SK-N-SH (cell line): Measurements from ENCODE around the gene UPK1A. TPM values are rescaled to one million over a fixed set of nuclear protein-coding genes. Genes with fewer than 3 reads are reported as not detected.

Experiments
- CTCF ChIA-PET: fragments of 300-600, 350-600 bp; formaldehyde crosslinking; extraction: SDS; loops from one replicate; lab custom pipeline; 2021; lab: Yijun Ruan, JAX
- POLR2A ChIA-PET: fragments of 350-600 bp; sonication (Branson Sonifier 250); formaldehyde crosslinking; extraction: SDS; loops from one replicate; lab custom pipeline; 2020; ENCODE audit warnings: antibody characterized with exemption, inconsistent platforms; lab: Yijun Ruan, JAX
- DNase-seq: peaks from one replicate; pipeline ENCODE4 v3.0.0; 2012
- H2AFZ ChIP-seq: fragments of 200-600 bp; sonication (generic); 2 replicates; pipeline ENCODE4 v1.8.1; 2016; ENCODE audit warnings: antibody characterized with exemption, mild to moderate bottlenecking, low read depth
- H3F3A ChIP-seq: fragments of 200-600 bp; sonication (generic); replicated peaks from 2 replicates; pipeline ENCODE3; 2016; ENCODE audit warnings: antibody characterized with exemption, mild to moderate bottlenecking; ENCODE audit not compliant: insufficient read depth
- H3K27ac ChIP-seq, 2 experiments: fragments of 200-500 bp in 1 of 2; fragments of 200-600 bp in 1 of 2; sonication (Bioruptor generic) in 1 of 2; sonication (generic), shearing (Covaris generic) in 1 of 2; 2 replicates each; pipeline versions ENCODE4 v1.5.1 to v1.6.1; 2014 to 2016; ENCODE audit warnings: low read depth in 2 of 2, inconsistent platforms in 1 of 2, low read length in 1 of 2, mild to moderate bottlenecking in 1 of 2, mixed read lengths in 1 of 2
- H3K27me3 ChIP-seq: fragments of 200-600 bp; sonication (generic), shearing (Covaris generic); 2 replicates; pipeline ENCODE4 v1.6.1; 2016; ENCODE audit warnings: mixed run types; ENCODE audit not compliant: insufficient read depth
- H3K36me3 ChIP-seq, 2 experiments: fragments of 200-500 bp in 1 of 2; fragments of 200-600 bp in 1 of 2; sonication (Bioruptor generic) in 1 of 2; sonication (generic) in 1 of 2; replicated peaks in 1 of 2; 2 replicates each; pipeline versions ENCODE3 to v1.5.1; 2014 to 2016; ENCODE audit warnings: low read length in 1 of 2, mild to moderate bottlenecking in 1 of 2; ENCODE audit not compliant: insufficient read depth in 2 of 2, control insufficient read depth in 1 of 2
- H3K4me1 ChIP-seq, 2 experiments: fragments of 200-500 bp in 1 of 2; fragments of 200-600 bp in 1 of 2; sonication (Bioruptor generic) in 1 of 2; sonication (generic), shearing (Covaris generic) in 1 of 2; 2 replicates each; pipeline versions ENCODE4 v1.5.1 to v1.6.1; 2014 to 2016; ENCODE audit warnings: low read depth in 1 of 2, low read length in 1 of 2, mixed run types in 1 of 2; ENCODE audit not compliant: insufficient read depth in 2 of 2, control insufficient read depth in 1 of 2
- H3K4me2 ChIP-seq: fragments of 200-600 bp; sonication (generic), shearing (Covaris generic); 2 replicates; pipeline ENCODE4 v1.6.1; 2017; ENCODE audit warnings: mixed run types
- H3K4me3 ChIP-seq, 2 experiments: fragments of 200-500 bp in 1 of 2; fragments of 200-600 bp in 1 of 2; sonication (Bioruptor generic) in 1 of 2; sonication (generic), shearing (Covaris generic) in 1 of 2; 2 replicates each; pipeline versions ENCODE4 v1.5.1 to v1.8.1; 2014 to 2016; ENCODE audit warnings: low read depth in 2 of 2, inconsistent platforms in 1 of 2, low read length in 1 of 2, mild to moderate bottlenecking in 1 of 2, mixed read lengths in 1 of 2, moderate library complexity in 1 of 2
- H3K79me2 ChIP-seq: fragments of 200-600 bp; sonication (generic); 2 replicates; pipeline ENCODE4 v1.8.1; 2017; ENCODE audit warnings: mild to moderate bottlenecking; ENCODE audit not compliant: insufficient read depth
- H3K9ac ChIP-seq: fragments of 200-600 bp; sonication (generic); 2 replicates; pipeline ENCODE4 v1.6.1; 2017; ENCODE audit warnings: mixed run types
- H3K9me2 ChIP-seq: fragments of 200-600 bp; sonication (generic); 2 replicates; pipeline ENCODE4 v1.6.1; 2017; ENCODE audit warnings: mixed run types
- H3K9me3 ChIP-seq: fragments of 200-600 bp; sonication (generic); 2 replicates; pipeline ENCODE4 v1.6.1; 2017; ENCODE audit warnings: mixed run types, mild to moderate bottlenecking, moderate library complexity
- H4K20me1 ChIP-seq: fragments of 200-600 bp; sonication (generic); 2 replicates; pipeline ENCODE4 v1.6.1; 2017; ENCODE audit warnings: mild to moderate bottlenecking, mixed run types; ENCODE audit not compliant: insufficient read depth
- CHD2 ChIP-seq: fragments of 150-350 bp; IDR thresholded peaks from 2 replicates; pipeline ENCODE4 v1.6.1; 2018; ENCODE audit warnings: low read length; ENCODE audit not compliant: partially characterized antibody
- EZH2phosphoT487 ChIP-seq: fragments of 200-600 bp; sonication (generic); IDR thresholded peaks from 2 replicates; pipeline ENCODE4 v1.6.1; 2017; ENCODE audit warnings: low read depth, mixed run types, mild to moderate bottlenecking, antibody characterized with exemption, moderate library complexity, borderline replicate concordance
- FOSL2 ChIP-seq: IDR thresholded peaks from 2 replicates; pipeline ENCODE4 v1.4.0; 2012; ENCODE audit warnings: low read depth, mild to moderate bottlenecking, moderate library complexity, borderline replicate concordance
- FOXJ3 ChIP-seq: sonication (generic); formaldehyde crosslinking; IDR thresholded peaks from 2 replicates; pipeline ENCODE4 v1.5.1; 2020; ENCODE audit warnings: mild to moderate bottlenecking, missing genetic modification reagents
- GABPA ChIP-seq: IDR thresholded peaks from 2 replicates; pipeline ENCODE4 v1.4.0; 2012; ENCODE audit warnings: low read depth, mild to moderate bottlenecking
- MEF2A ChIP-seq: IDR thresholded peaks from 2 replicates; pipeline ENCODE4 v1.4.0; 2012; ENCODE audit warnings: low read depth, borderline replicate concordance
- NFIC ChIP-seq: IDR thresholded peaks from 2 replicates; pipeline ENCODE4 v1.4.0; 2012; ENCODE audit warnings: borderline replicate concordance
- NRF1 ChIP-seq: IDR thresholded peaks from 2 replicates; pipeline ENCODE4 v1.6.1; 2012; ENCODE audit warnings: low read depth, mild to moderate bottlenecking, low read length
- PBX3 ChIP-seq: IDR thresholded peaks from 2 replicates; pipeline ENCODE4; 2012
- POLR2AphosphoS5 ChIP-seq: IDR thresholded peaks from 2 replicates; pipeline ENCODE4 v1.6.1; 2012; ENCODE audit warnings: low read depth, low read length
- RAD21 ChIP-seq: IDR thresholded peaks from 2 replicates; pipeline ENCODE4 v1.6.1; 2012; ENCODE audit warnings: mild to moderate bottlenecking, low read length
- RCOR1 ChIP-seq: fragments of 150-350 bp; IDR thresholded peaks from 2 replicates; pipeline ENCODE4 v1.6.1; 2017; ENCODE audit warnings: antibody characterized with exemption, low read length
- RFX5 ChIP-seq: IDR thresholded peaks from 2 replicates; pipeline ENCODE4 v1.6.1; 2012; ENCODE audit warnings: mild to moderate bottlenecking, improper control_type of control experiment, low read length
- SMC3 ChIP-seq: IDR thresholded peaks from 2 replicates; pipeline ENCODE4 v1.6.1; 2012; ENCODE audit warnings: low read depth, low read length, improper control_type of control experiment
- USF2 ChIP-seq: fragments of 150-350 bp; IDR thresholded peaks from 2 replicates; pipeline ENCODE4 v1.6.1; 2017; ENCODE audit warnings: antibody characterized with exemption, low read length, low read depth, borderline replicate concordance
- WGBS: methylation state at CpG from one replicate; pipeline ENCODE4 v1.1.6; 2017; ENCODE audit warnings: low lambda C conversion rate; 5-methylcytosine and 5-hydroxymethylcytosine counted together
- polyA plus RNA-seq, 3 experiments: library from polyadenylated mRNA; depleted of rRNA; stranded (reverse); fragments of >200 nt; gene quantifications; 2 replicates each; pipeline ENCODE4 v1.2.3, GENCODE V29; 2012
- TF ChIP-seq, protein P1 (sequence below): fragments of 150-350 bp; IDR thresholded peaks from 2 replicates; pipeline ENCODE4 v1.6.1; 2016; ENCODE audit warnings: mild to moderate bottlenecking, low read depth, low read length
- TF ChIP-seq, protein P2 (sequence below): IDR thresholded peaks from 2 replicates; pipeline ENCODE4 v1.4.0; 2012; ENCODE audit warnings: low read depth, borderline replicate concordance

Gene UPK1A
- polyA plus RNA-seq, 1 of the 3 experiments (the other 2 are of a cell fraction), result 0.16 TPM

DNA sequence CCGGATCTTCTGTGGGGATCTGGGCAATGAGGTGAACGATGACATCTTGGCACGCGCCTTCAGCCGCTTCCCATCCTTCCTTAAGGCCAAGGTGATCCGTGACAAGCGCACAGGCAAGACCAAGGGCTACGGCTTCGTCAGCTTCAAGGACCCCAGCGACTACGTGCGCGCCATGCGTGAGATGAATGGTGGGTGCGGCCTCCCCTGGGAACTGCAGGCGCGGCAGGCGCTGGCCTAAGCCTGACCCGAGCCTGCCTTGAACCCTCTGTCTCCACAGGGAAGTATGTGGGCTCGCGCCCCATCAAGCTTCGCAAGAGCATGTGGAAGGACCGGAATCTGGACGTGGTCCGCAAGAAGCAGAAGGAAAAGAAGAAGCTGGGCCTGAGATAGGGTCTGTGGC lies 29.2 kb upstream of the UPK1A start:
- Histone ChIP-seq H3K79me2 (no peaks in the 10 kb centered on the region), H4K20me1 (no peaks in the 10 kb centered on the region), H3K4me2 (no peak overlapping the region), H3K4me3 (no peak overlapping the region), H3K9me2 (no peaks in the 10 kb centered on the region), H2AFZ (no peak overlapping the region), H3K9ac (no peak overlapping the region), H3K36me3 (peaks cover 16 to 34% of the 10 kb centered on the region in 2 experiments), H3K27me3 (no peaks in the 10 kb centered on the region), H3F3A (peaks cover 8% of the 10 kb centered on the region), H3K9me3 (no peaks in the 10 kb centered on the region), H3K4me1 (no peaks in the 10 kb centered on the region; a peak in 1 of 4 replicates), H3K27ac (no peak overlapping the region)
- POLR2A ChIA-PET, result no interaction called here
- WGBS, result 98% methylated on average over 25 of the region's 25 CpGs
- TF ChIP-seq NFIC (no peak), USF2 (no peak), SMC3 (no peak), NRF1 (no peak), RAD21 (no peak), FOXJ3 (CRISPR knock-in tag) (no peak), FOSL2 (no peak), POLR2AphosphoS5 (no peak), CHD2 (no peak), RCOR1 (no peak), MEF2A (no peak), PBX3 (no peak), RFX5 (no peak), EZH2phosphoT487 (no peak), GABPA (no peak)
- TF ChIP-seq, protein P1, sequence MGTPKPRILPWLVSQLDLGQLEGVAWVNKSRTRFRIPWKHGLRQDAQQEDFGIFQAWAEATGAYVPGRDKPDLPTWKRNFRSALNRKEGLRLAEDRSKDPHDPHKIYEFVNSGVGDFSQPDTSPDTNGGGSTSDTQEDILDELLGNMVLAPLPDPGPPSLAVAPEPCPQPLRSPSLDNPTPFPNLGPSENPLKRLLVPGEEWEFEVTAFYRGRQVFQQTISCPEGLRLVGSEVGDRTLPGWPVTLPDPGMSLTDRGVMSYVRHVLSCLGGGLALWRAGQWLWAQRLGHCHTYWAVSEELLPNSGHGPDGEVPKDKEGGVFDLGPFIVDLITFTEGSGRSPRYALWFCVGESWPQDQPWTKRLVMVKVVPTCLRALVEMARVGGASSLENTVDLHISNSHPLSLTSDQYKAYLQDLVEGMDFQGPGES, result no peak
- TF ChIP-seq, protein P2, sequence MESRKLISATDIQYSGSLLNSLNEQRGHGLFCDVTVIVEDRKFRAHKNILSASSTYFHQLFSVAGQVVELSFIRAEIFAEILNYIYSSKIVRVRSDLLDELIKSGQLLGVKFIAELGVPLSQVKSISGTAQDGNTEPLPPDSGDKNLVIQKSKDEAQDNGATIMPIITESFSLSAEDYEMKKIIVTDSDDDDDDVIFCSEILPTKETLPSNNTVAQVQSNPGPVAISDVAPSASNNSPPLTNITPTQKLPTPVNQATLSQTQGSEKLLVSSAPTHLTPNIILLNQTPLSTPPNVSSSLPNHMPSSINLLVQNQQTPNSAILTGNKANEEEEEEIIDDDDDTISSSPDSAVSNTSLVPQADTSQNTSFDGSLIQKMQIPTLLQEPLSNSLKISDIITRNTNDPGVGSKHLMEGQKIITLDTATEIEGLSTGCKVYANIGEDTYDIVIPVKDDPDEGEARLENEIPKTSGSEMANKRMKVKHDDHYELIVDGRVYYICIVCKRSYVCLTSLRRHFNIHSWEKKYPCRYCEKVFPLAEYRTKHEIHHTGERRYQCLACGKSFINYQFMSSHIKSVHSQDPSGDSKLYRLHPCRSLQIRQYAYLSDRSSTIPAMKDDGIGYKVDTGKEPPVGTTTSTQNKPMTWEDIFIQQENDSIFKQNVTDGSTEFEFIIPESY, result no peak
- no peak for DNase-seq
- CTCF ChIA-PET, result no interaction called here
